BJ (cell line): ENCODE measurements around the gene ITPR3. TPM values are rescaled to one million over a fixed set of nuclear protein-coding genes. Genes with fewer than 3 reads are reported as not detected.

Experiments used
- CTCF ChIA-PET: fragments of 350-600 bp; formaldehyde crosslinking; extraction: SDS; loops from one replicate; lab custom pipeline; 2021; ENCODE audit warnings: antibody characterized with exemption, inconsistent platforms; lab: Yijun Ruan, JAX
- POLR2A ChIA-PET: fragments of 300-600 bp; sonication (Branson Sonifier 250); formaldehyde crosslinking; extraction: SDS; loops from one replicate; lab custom pipeline; 2021; ENCODE audit warnings: antibody characterized with exemption; lab: Charles Lee
- DNase-seq: peaks from one replicate; pipeline ENCODE4 v3.0.0-alpha.2; 2011; ENCODE audit warnings: low read depth
- H3K27me3 ChIP-seq: 2 replicates; pipeline ENCODE4 v1.6.0; 2011; ENCODE audit warnings: low read length; ENCODE audit not compliant: control insufficient read depth, insufficient read depth
- H3K36me3 ChIP-seq: 2 replicates; pipeline ENCODE4 v1.5.1; 2011; ENCODE audit warnings: low read length; ENCODE audit not compliant: control insufficient read depth, insufficient read depth
- H3K4me3 ChIP-seq: 2 replicates; pipeline ENCODE4 v1.5.1; 2011; ENCODE audit warnings: low read depth, mild to moderate bottlenecking, control low read depth, low read length
- CTCF ChIP-seq: IDR thresholded peaks from 2 replicates; pipeline ENCODE4 v1.5.1; 2011; ENCODE audit warnings: low read depth, mild to moderate bottlenecking, control low read depth, inconsistent platforms, low read length, moderate library complexity; ENCODE audit not compliant: insufficient read depth
- polyA plus RNA-seq: library from polyadenylated mRNA; depleted of rRNA; stranded (reverse); fragments of >200 nt; gene quantifications from 2 replicates; pipeline ENCODE4 v1.2.3, GENCODE V29; 2011

The ITPR3 gene
- polyA plus RNA-seq, 1 experiment = 16.6 TPM

GRCh38 chr6:33665957-33666356, 44.8 kb downstream of the ITPR3 start:
- no peak for TF ChIP-seq CTCF
- H3K27me3 ChIP-seq = no peaks in the 10 kb centered on the region
- ChIA-PET POLR2A (no interaction called here), CTCF (interaction anchor here (1.9 kb wide), 1 partner anchor 11 kb away, joined by 10 read pairs; no protein-coding TSS in a partner anchor)
- H3K4me3 ChIP-seq = no peak overlapping the region
- no peak for DNase-seq
- H3K36me3 ChIP-seq = peaks cover 20% of the 10 kb centered on the region

- no peak overlapping the region for H3K4me3 ChIP-seq
- ChIA-PET CTCF (no interaction called here), POLR2A (no interaction called here)
- TF ChIP-seq CTCF = no peak
- no peak for DNase-seq
- no peaks in the 10 kb centered on the region for H3K27me3 ChIP-seq
- H3K36me3 ChIP-seq = peaks cover 20% of the 10 kb centered on the region
Observed at GRCh38 chr6:33667072-33667471, 46.0 kb downstream of the ITPR3 start.

GRCh38 chr6:33667776-33668175, 46.7 kb downstream of the ITPR3 start:
- CTCF ChIA-PET = interaction anchor here (1.1 kb wide), 1 partner anchor 13 kb away, joined by 3 read pairs; no protein-coding TSS in a partner anchor
- no peak for DNase-seq
- H3K4me3 ChIP-seq = no peak overlapping the region
- peaks cover 19% of the 10 kb centered on the region for H3K36me3 ChIP-seq
- no peaks in the 10 kb centered on the region for H3K27me3 ChIP-seq
- POLR2A ChIA-PET = no interaction called here
- TF ChIP-seq CTCF = no peak

- ChIA-PET CTCF (interaction anchor here (1.1 kb wide), 1 partner anchor 13 kb away, joined by 3 read pairs; no protein-coding TSS in a partner anchor), POLR2A (no interaction called here)
- H3K27me3 ChIP-seq = no peaks in the 10 kb centered on the region
- H3K4me3 ChIP-seq = no peak overlapping the region
- DNase-seq = no peak
- H3K36me3 ChIP-seq = peaks cover 18% of the 10 kb centered on the region
- no peak for TF ChIP-seq CTCF
Observed at GRCh38 chr6:33668328-33668727, 47.2 kb downstream of the ITPR3 start.

GRCh38 chr6:33668914-33669313, 47.8 kb downstream of the ITPR3 start:
- no peak overlapping the region for H3K4me3 ChIP-seq
- no peak for DNase-seq
- H3K27me3 ChIP-seq = no peaks in the 10 kb centered on the region
- TF ChIP-seq CTCF = no peak
- H3K36me3 ChIP-seq = peaks cover 21% of the 10 kb centered on the region
- POLR2A ChIA-PET = no interaction called here
- CTCF ChIA-PET = no interaction called here
